CD4-positive, alpha-beta T cell (primary cell): Measurements from ENCODE around the gene SYTL1. TPM values are rescaled to one million over a fixed set of nuclear protein-coding genes. Genes with fewer than 3 reads are reported as not detected.

Source experiments
- ATAC-seq: fragments of 200-7000 bp; cut with Tn5 transposase; one replicate; pipeline ENCODE4 v1.10.0; 2022; ENCODE audit warnings: mild to moderate bottlenecking; ENCODE audit not compliant: poor library complexity
- CTCF ChIA-PET: fragments of 350-600 bp; sonication (Branson Sonifier 250); formaldehyde crosslinking; loops from one replicate; lab custom pipeline; 2021; ENCODE audit warnings: antibody characterized with exemption, inconsistent platforms; lab: Charles Lee
- POLR2A ChIA-PET: fragments of 350-600 bp; sonication (Branson Sonifier 250); formaldehyde crosslinking; loops from one replicate; lab custom pipeline; 2021; ENCODE audit warnings: antibody characterized with exemption, inconsistent platforms; lab: Charles Lee
- DNase-seq, 14 experiments: peaks; one replicate each; pipeline ENCODE4 v3.0.0-alpha.2; 2013 to 2020; ENCODE audit warnings: mixed read lengths in 2 of 14
- H3K27ac ChIP-seq, 2 donors: one replicate each; pipeline versions ENCODE4 v1.5.1 to v1.7.0; 2013; ENCODE audit warnings: low read length in 2 of 2, low read depth in 1 of 2, mild to moderate bottlenecking in 1 of 2
- H3K27me3 ChIP-seq, 2 experiments: 1 replicate in 1 of 2; 2 replicates in 1 of 2; pipeline versions ENCODE4 v1.6.1 to v1.7.0; 2013; ENCODE audit warnings: low read length in 2 of 2, control low read depth in 1 of 2, mild to moderate bottlenecking in 1 of 2, moderate library complexity in 1 of 2; ENCODE audit not compliant: insufficient read depth in 2 of 2, control insufficient read depth in 1 of 2
- H3K36me3 ChIP-seq: one replicate; pipeline ENCODE4 v1.6.1; 2013; ENCODE audit warnings: low read length, control low read depth; ENCODE audit not compliant: insufficient read depth
- H3K4me1 ChIP-seq: one replicate; pipeline ENCODE4 v1.6.1; 2013; ENCODE audit warnings: low read length, control low read depth; ENCODE audit not compliant: insufficient read depth
- H3K4me3 ChIP-seq: one replicate; pipeline ENCODE4 v1.5.1; 2013; ENCODE audit warnings: mild to moderate bottlenecking, low read length, moderate library complexity
- H3K9me3 ChIP-seq, 2 experiments: 1 replicate in 1 of 2; 2 replicates in 1 of 2; pipeline versions ENCODE4 v1.6.1 to v1.7.0; 2013; ENCODE audit warnings: low read length in 2 of 2, mild to moderate bottlenecking in 2 of 2, control low read depth in 1 of 2, moderate library complexity in 1 of 2; ENCODE audit not compliant: control insufficient read depth in 1 of 2, insufficient read depth in 1 of 2
- H3K27ac Mint-ChIP-seq: one replicate; pipeline ENCODE4 v1.8.0; 2020; ENCODE audit warnings: mixed read lengths
- H3K27me3 Mint-ChIP-seq: one replicate; pipeline ENCODE4 v1.8.0; 2021; ENCODE audit warnings: mixed read lengths
- H3K36me3 Mint-ChIP-seq: one replicate; pipeline ENCODE4 v1.8.0; 2021; ENCODE audit warnings: low read depth, mixed read lengths
- H3K4me1 Mint-ChIP-seq: one replicate; pipeline ENCODE4 v1.8.0; 2021; ENCODE audit warnings: low read depth, mixed read lengths
- H3K4me3 Mint-ChIP-seq: one replicate; pipeline ENCODE4 v1.8.0; 2020; ENCODE audit warnings: mild to moderate bottlenecking, mixed read lengths
- H3K9me3 Mint-ChIP-seq: one replicate; pipeline ENCODE4 v1.8.0; 2020; ENCODE audit warnings: mixed read lengths
- intact Hi-C, 2 experiments: fragments of 100-400 bp; cut with DNase I in 1 of 2; cut with micrococcal nuclease in 1 of 2; formaldehyde crosslinking; loops; one replicate each; pipeline versions ENCODE4 v1.15.1 to v1.9.0; 2023 to 2025; cut with DNase I, micrococcal nuclease
- total RNA-seq, 174 experiments: library from RNA in 2 of 174; stranded (reverse) in 2 of 174; gene quantifications; one replicate each; pipeline ENCODE4 v1.2.3 and lab custom pipeline; 2021 to 2026
- TF ChIP-seq, protein P1 (sequence below): fragments of 200-600 bp; IDR thresholded peaks from one replicate; pipeline ENCODE4 v1.8.0; 2022; ENCODE audit warnings: antibody characterized with exemption, mild to moderate bottlenecking

The SYTL1 gene
- total RNA-seq, 2 experiments from 2014 or later = 135 to 140 TPM

DNA sequence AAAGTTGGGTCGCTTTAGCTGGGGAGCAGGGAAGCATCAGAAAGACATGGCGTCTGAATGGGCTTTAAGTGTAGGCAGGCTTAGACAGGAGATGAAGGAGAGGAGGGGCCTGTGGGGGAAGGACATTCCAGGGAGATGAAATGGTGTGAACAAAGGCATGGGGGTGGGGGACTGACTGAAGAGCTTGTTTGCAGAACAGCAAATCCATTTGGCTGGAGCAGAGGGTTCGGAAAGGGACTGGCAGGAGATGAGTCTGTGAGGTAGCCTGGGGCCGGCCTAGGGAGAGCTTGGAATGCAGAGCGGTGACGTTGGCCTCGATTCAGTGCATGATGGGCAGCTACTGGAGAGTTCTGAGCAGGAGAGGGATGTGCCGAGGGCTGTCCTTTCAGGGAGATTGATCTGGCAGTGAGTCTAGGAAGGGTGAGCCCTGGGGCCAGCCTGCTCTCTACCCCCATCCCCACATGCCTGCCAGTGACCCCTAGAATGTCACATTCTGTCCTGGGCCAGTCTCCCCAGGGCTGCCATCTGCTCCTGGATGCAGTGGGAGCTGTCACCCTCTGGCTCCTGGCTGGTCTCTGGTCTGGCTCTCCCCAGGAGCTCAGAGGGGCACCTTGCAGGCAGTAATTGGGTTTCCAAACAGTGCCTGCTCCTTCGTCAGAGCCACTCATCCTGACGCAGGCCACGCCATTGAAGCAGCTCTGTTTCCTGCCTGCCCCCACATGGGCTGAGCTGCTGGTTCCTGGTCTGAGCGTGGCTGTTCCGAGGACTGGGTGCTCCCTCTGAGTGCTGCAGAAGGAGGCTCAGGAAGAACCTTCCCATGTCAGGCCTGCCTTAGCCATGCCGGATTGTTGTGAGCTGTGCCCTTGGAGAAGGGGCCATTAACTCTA is 42.2 kb upstream of the SYTL1 start:
- Mint-ChIP-seq H3K27me3 (no peaks in the 10 kb centered on the region), H3K9me3 (no peaks in the 10 kb centered on the region), H3K36me3 (peaks cover 82% of the 10 kb centered on the region), H3K4me3 (no peak overlapping the region), H3K27ac (no peak overlapping the region), H3K4me1 (peaks cover 5% of the 10 kb centered on the region)
- Histone ChIP-seq H3K9me3 (no peaks in the 10 kb centered on the region), H3K27me3 (no peaks in the 10 kb centered on the region), H3K4me1 (peaks cover 8% of the 10 kb centered on the region), H3K4me3 (no peak overlapping the region), H3K36me3 (peaks cover 76% of the 10 kb centered on the region), H3K27ac (no peak overlapping the region)
- DNase-seq (no peak), ATAC-seq (no peak)
- intact Hi-C loops = loop anchor here (1.0 to 5.0 kb wide), 5 partner anchors 89 to 368 kb away; no protein-coding TSS in a partner anchor
- TF ChIP-seq, protein P1, sequence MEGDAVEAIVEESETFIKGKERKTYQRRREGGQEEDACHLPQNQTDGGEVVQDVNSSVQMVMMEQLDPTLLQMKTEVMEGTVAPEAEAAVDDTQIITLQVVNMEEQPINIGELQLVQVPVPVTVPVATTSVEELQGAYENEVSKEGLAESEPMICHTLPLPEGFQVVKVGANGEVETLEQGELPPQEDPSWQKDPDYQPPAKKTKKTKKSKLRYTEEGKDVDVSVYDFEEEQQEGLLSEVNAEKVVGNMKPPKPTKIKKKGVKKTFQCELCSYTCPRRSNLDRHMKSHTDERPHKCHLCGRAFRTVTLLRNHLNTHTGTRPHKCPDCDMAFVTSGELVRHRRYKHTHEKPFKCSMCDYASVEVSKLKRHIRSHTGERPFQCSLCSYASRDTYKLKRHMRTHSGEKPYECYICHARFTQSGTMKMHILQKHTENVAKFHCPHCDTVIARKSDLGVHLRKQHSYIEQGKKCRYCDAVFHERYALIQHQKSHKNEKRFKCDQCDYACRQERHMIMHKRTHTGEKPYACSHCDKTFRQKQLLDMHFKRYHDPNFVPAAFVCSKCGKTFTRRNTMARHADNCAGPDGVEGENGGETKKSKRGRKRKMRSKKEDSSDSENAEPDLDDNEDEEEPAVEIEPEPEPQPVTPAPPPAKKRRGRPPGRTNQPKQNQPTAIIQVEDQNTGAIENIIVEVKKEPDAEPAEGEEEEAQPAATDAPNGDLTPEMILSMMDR = no peak
- CTCF ChIA-PET = interaction anchor here (1.1 to 8.5 kb wide), 8 partner anchors 14 to 103 kb away, joined by 3 to 125 read pairs (median 9); partner anchors contain the start of gene MAP3K6
- POLR2A ChIA-PET = interaction anchor here (1.1 to 2.5 kb wide), 2 partner anchors 95 to 102 kb away, joined by 3 to 12 read pairs; no protein-coding TSS in a partner anchor

DNA sequence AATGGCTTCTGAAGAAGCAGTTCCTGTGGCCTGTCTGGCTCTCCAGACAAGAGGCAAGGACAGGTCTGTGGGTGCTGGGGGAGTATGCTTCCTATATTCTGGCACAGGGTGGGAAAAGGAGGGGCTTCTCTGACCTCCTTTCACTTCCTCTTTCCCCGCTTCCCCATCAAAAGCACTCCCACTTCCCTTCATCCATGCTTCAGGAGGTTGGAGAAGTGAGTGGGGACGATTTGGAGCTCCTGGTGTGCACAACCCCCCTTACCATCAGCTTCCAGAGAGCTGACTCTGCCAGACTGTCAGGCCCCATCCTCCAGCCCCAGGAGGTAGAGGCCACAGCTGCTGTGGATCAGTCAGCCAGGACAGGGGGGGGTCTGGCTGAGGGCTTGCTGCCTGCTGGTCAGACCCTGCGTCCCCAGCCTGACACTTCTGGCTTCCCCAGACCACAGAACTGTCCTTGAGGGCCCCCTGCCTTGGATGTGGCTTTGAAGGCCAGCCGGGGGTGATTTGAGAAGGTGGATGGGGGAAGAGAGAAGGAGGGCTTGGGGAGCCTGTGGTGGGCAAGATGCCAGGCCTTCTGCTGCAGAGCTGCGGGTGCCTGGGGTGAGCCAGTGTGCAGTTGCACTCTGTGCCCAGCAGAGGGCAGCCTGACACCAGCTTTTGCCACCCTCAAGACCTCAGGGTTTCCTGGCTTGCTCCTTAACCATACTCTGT is 41.3 kb upstream of the SYTL1 start:
- no peaks in the 10 kb centered on the region for H3K9me3 ChIP-seq
- no peak overlapping the region for H3K27ac ChIP-seq
- intact Hi-C loops = loop anchor here (1.0 to 5.0 kb wide), 4 partner anchors 88 to 367 kb away; no protein-coding TSS in a partner anchor
- TF ChIP-seq, protein P1 = peak; percentile 96
- peak; percentile 96 for ATAC-seq
- peaks cover 81% of the 10 kb centered on the region for H3K36me3 ChIP-seq
- peaks cover 75% of the 10 kb centered on the region for H3K36me3 Mint-ChIP-seq
- H3K4me3 ChIP-seq = no peak overlapping the region
- CTCF ChIA-PET = interaction anchor here (0.5 to 8.5 kb wide), 32 partner anchors 8 to 369 kb away, joined by 3 to 125 read pairs (median 4); partner anchors contain the start of genes AHDC1, GPR3, MAP3K6 and SLC9A1
- POLR2A ChIA-PET = interaction anchor here (0.6 to 2.5 kb wide), 7 partner anchors 13 to 306 kb away, joined by 3 to 12 read pairs (median 3); partner anchors contain the start of gene SYTL1
- DNase-seq = peak; percentile 61 to 91 (median 74)
- peaks cover 8% of the 10 kb centered on the region for H3K4me1 ChIP-seq
- peaks cover 5% of the 10 kb centered on the region for H3K4me1 Mint-ChIP-seq
- no peaks in the 10 kb centered on the region for H3K27me3 ChIP-seq
- no peaks in the 10 kb centered on the region for H3K27me3 Mint-ChIP-seq
- H3K4me3 Mint-ChIP-seq = no peak overlapping the region
- no peaks in the 10 kb centered on the region for H3K9me3 Mint-ChIP-seq
- no peak overlapping the region for H3K27ac Mint-ChIP-seq

DNA sequence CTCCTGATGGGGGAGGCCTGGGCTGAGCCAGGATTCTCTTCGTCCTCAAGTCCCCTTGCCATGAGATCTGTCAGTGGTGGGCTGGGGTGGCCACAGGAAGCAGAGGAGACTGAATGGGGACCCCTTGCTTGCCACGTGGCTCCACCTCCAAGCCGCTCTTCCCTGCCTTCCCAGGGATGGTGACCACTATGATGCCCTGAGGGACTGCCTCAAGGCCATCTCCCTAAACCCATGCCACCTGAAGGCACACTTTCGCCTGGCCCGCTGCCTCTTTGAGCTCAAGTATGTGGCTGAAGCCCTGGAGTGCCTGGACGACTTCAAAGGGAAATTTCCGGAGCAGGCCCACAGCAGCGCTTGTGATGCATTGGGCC is 40.8 kb upstream of the SYTL1 start:
- H3K4me3 Mint-ChIP-seq = no peak overlapping the region
- H3K4me3 ChIP-seq = no peak overlapping the region
- H3K36me3 Mint-ChIP-seq = peaks cover 74% of the 10 kb centered on the region
- no peaks in the 10 kb centered on the region for H3K27me3 ChIP-seq
- ChIA-PET CTCF (interaction anchor here (0.5 to 8.5 kb wide), 31 partner anchors 8 to 368 kb away, joined by 3 to 125 read pairs (median 4); partner anchors contain the start of genes AHDC1, GPR3, MAP3K6 and SLC9A1), POLR2A (interaction anchor here (0.6 to 2.5 kb wide), 7 partner anchors 13 to 305 kb away, joined by 3 to 12 read pairs (median 3); partner anchors contain the start of gene SYTL1)
- no peak for ATAC-seq
- H3K27ac ChIP-seq = no peak overlapping the region
- no peak overlapping the region for H3K27ac Mint-ChIP-seq
- peaks cover 78% of the 10 kb centered on the region for H3K36me3 ChIP-seq
- intact Hi-C loops = loop anchor here (1.0 to 5.0 kb wide), 3 partner anchors 94 to 366 kb away; no protein-coding TSS in a partner anchor
- no peaks in the 10 kb centered on the region for H3K9me3 Mint-ChIP-seq
- H3K4me1 ChIP-seq = peaks cover 8% of the 10 kb centered on the region
- H3K9me3 ChIP-seq = no peaks in the 10 kb centered on the region
- no peaks in the 10 kb centered on the region for H3K27me3 Mint-ChIP-seq
- peaks cover 5% of the 10 kb centered on the region for H3K4me1 Mint-ChIP-seq
- TF ChIP-seq, protein P1 = peak; percentile 9
- DNase-seq = no peak
